WTC11 (cell line): Measurements from ENCODE around the gene RIC1. TPM values are rescaled to one million over a fixed set of nuclear protein-coding genes. Genes with fewer than 3 reads are reported as not detected.
"Not testable (repeated sequence)": the region's sequence is repeated elsewhere in the genome, so short reads cannot be mapped to it uniquely, and the experiment has no call there.

ENCODE experiments used
- ATAC-seq: fragments of 200-7000 bp; cut with Tn5 transposase; 2 replicates; pipeline ENCODE4 v1.10.0; 2021; ENCODE audit warnings: mild to moderate bottlenecking, moderate library complexity
- CTCF ChIA-PET: fragments of 300-600 bp; sonication (Branson Sonifier 250); formaldehyde crosslinking; loops from one replicate; lab custom pipeline; 2021; ENCODE audit warnings: antibody characterized with exemption; lab: Charles Lee
- POLR2A ChIA-PET: fragments of 350-600 bp; sonication (Branson Sonifier 250); formaldehyde crosslinking; loops from one replicate; lab custom pipeline; 2021; ENCODE audit warnings: antibody characterized with exemption; lab: Charles Lee
- DNase-seq: peaks from one replicate; pipeline ENCODE4 v3.0.0; 2021; ENCODE audit warnings: low spot score
- H3K27ac Mint-ChIP-seq: 2 replicates; pipeline ENCODE4 v1.8.0; 2021; ENCODE audit warnings: mixed read lengths
- H3K27me3 Mint-ChIP-seq: 2 replicates; pipeline ENCODE4 v1.8.0; 2021; ENCODE audit warnings: low read depth, mild to moderate bottlenecking, moderate library complexity, mixed read lengths
- H3K36me3 Mint-ChIP-seq: 2 replicates; pipeline ENCODE4 v1.8.0; 2021; ENCODE audit warnings: mixed read lengths
- H3K4me1 Mint-ChIP-seq: 2 replicates; pipeline ENCODE4 v1.8.0; 2022; ENCODE audit warnings: mixed read lengths
- H3K4me3 Mint-ChIP-seq: 2 replicates; pipeline ENCODE4 v1.8.0; 2021; ENCODE audit warnings: mild to moderate bottlenecking, moderate library complexity, mixed read lengths
- H3K9me3 Mint-ChIP-seq: 2 replicates; pipeline ENCODE4 v1.8.0; 2021; ENCODE audit warnings: mixed read lengths
- CBFB ChIP-seq: sonication (generic); formaldehyde crosslinking; IDR thresholded peaks from 2 replicates; pipeline ENCODE4 v1.8.1; 2022; ENCODE audit warnings: mild to moderate bottlenecking, low read depth, missing genetic modification reagents
- E2F1 ChIP-seq: sonication (generic); formaldehyde crosslinking; IDR thresholded peaks from 2 replicates; pipeline ENCODE4 v1.8.0; 2022; ENCODE audit warnings: mild to moderate bottlenecking, missing genetic modification reagents
- FOXJ3 ChIP-seq: sonication (generic); formaldehyde crosslinking; IDR thresholded peaks from 2 replicates; pipeline ENCODE4 v1.9.0; 2021; ENCODE audit warnings: missing genetic modification reagents, mild to moderate bottlenecking, borderline replicate concordance
- GTF2I ChIP-seq: fragments of 250-450 bp; sonication (Bioruptor Pico); conservative IDR thresholded peaks from 2 replicates; pipeline ENCODE4 v1.4.0; 2021; ENCODE audit warnings: mild to moderate bottlenecking
- NR2C2 ChIP-seq: sonication (generic); formaldehyde crosslinking; IDR thresholded peaks from 2 replicates; pipeline ENCODE4 v1.8.0; 2022; ENCODE audit warnings: mild to moderate bottlenecking, missing genetic modification reagents
- OVOL2 ChIP-seq: fragments of 250-450 bp; sonication (Bioruptor Pico); IDR thresholded peaks from 2 replicates; pipeline ENCODE4 v1.9.0; 2021; ENCODE audit warnings: mild to moderate bottlenecking, borderline replicate concordance
- TP53 ChIP-seq: sonication (generic); formaldehyde crosslinking; IDR thresholded peaks from 2 replicates; pipeline ENCODE4 v1.8.1; 2023; ENCODE audit warnings: mild to moderate bottlenecking, missing genetic modification reagents
- USF1 ChIP-seq: sonication (generic); formaldehyde crosslinking; IDR thresholded peaks from 2 replicates; pipeline ENCODE4 v1.8.0; 2022; ENCODE audit warnings: mild to moderate bottlenecking, missing genetic modification reagents
- ZBTB21 ChIP-seq: sonication (generic); formaldehyde crosslinking; IDR thresholded peaks from 2 replicates; pipeline ENCODE4 v1.8.1; 2023; ENCODE audit warnings: mild to moderate bottlenecking, missing genetic modification reagents, borderline replicate concordance
- ZMAT4 ChIP-seq: fragments of 250-450 bp; sonication (Bioruptor Pico); IDR thresholded peaks from 2 replicates; pipeline ENCODE4 v1.9.0; 2021; ENCODE audit warnings: mild to moderate bottlenecking
- total RNA-seq: library from RNA; stranded (reverse); gene quantifications from 3 replicates; pipeline ENCODE4 v1.2.3, GENCODE V29; 2021
- TF ChIP-seq, protein P1 (sequence below): sonication (generic); formaldehyde crosslinking; IDR thresholded peaks from 2 replicates; pipeline ENCODE4 v1.8.1; 2022; ENCODE audit warnings: low read depth, mild to moderate bottlenecking, moderate library complexity, missing genetic modification reagents, borderline replicate concordance
- TF ChIP-seq, protein P2 (sequence below): sonication (generic); formaldehyde crosslinking; IDR thresholded peaks from 2 replicates; pipeline ENCODE4 v1.8.1; 2023; ENCODE audit warnings: mild to moderate bottlenecking, moderate library complexity, missing genetic modification reagents
- TF ChIP-seq, protein P3 (sequence below): fragments of 250-450 bp; sonication (Bioruptor Pico); conservative IDR thresholded peaks from 2 replicates; pipeline ENCODE4 v1.9.0; 2021; ENCODE audit warnings: mild to moderate bottlenecking

RIC1 gene
- total RNA-seq, 1 experiment from 2014 or later: 18.9 TPM

- TF ChIP-seq, protein P1, sequence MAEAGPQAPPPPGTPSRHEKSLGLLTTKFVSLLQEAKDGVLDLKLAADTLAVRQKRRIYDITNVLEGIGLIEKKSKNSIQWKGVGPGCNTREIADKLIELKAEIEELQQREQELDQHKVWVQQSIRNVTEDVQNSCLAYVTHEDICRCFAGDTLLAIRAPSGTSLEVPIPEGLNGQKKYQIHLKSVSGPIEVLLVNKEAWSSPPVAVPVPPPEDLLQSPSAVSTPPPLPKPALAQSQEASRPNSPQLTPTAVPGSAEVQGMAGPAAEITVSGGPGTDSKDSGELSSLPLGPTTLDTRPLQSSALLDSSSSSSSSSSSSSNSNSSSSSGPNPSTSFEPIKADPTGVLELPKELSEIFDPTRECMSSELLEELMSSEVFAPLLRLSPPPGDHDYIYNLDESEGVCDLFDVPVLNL (CRISPR knock-in tag): no peak
- no peak for TF ChIP-seq FOXJ3 (CRISPR knock-in tag)
- TF ChIP-seq ZBTB21 (CRISPR knock-in tag): no peak
- TF ChIP-seq, protein P2, sequence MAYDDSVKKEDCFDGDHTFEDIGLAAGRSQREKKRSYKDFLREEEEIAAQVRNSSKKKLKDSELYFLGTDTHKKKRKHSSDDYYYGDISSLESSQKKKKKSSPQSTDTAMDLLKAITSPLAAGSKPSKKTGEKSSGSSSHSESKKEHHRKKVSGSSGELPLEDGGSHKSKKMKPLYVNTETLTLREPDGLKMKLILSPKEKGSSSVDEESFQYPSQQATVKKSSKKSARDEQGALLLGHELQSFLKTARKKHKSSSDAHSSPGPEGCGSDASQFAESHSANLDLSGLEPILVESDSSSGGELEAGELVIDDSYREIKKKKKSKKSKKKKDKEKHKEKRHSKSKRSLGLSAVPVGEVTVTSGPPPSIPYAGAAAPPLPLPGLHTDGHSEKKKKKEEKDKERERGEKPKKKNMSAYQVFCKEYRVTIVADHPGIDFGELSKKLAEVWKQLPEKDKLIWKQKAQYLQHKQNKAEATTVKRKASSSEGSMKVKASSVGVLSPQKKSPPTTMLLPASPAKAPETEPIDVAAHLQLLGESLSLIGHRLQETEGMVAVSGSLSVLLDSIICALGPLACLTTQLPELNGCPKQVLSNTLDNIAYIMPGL (CRISPR knock-in tag): no peak
Observed at GRCh38 chr9:5624655-5625054, 4.3 kb upstream of the RIC1 start (continued).

DNA sequence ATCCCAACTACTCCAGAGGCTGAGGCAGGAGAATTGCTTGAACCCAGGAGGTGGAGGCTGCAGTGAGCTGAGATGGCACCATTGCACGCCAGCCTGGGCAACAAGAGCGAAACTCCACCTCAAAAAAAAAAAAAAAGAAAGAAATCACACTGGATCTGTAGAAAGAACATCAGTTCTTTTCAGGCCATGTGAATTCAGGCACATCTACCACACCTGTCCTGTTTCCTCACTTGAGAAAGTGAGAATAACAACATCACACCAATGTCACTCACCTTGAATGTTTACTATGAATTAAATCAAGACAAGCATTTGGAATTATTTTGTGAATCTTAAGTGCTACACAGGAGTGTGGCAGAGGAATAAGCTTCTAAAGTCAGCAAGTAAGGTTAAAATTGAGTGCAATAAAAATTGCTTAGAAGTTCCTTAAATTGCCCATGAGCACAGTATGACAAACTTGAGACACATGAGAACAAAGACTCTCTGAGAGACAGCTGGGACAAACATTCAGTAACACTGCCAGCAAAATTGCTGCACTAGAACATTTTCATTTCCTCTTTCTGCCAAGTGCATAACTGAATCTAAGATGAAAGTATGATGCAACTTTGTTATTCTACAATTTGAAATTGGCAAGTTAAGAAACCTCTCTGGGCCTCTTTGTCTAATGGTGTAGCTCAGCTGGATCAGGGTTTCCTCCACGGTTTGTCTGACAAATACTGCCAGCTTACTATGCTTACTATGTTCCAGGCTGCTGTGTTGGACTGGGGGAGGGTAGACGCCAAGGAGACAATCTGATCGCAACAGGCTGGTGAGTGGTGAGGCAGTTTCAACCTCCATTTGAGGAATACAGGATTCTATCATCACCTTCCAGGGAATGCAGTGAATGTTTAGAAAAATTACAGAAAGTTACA is 1.9 kb upstream of the RIC1 start:
- POLR2A ChIA-PET: interaction anchor here (0.6 kb wide), 1 partner anchor 884 kb away, joined by 3 read pairs; no protein-coding TSS in a partner anchor
- no peaks in the 10 kb centered on the region for H3K9me3 Mint-ChIP-seq
- peaks cover 27% of the 10 kb centered on the region for H3K4me1 Mint-ChIP-seq
- ATAC-seq (no peak), DNase-seq (no peak)
- H3K27ac Mint-ChIP-seq: peak overlapping the region; percentile 41; the same call in 1 of the 2 replicates
- no peaks in the 10 kb centered on the region for H3K27me3 Mint-ChIP-seq
- no peak for TF ChIP-seq ZMAT4
- TF ChIP-seq, all 79 proteins: peak for 0
- CTCF ChIA-PET: interaction anchor here (2.0 to 2.2 kb wide), 2 partner anchors 26 to 177 kb away, joined by 6 to 7 read pairs; partner anchors contain the start of gene CD274
- Mint-ChIP-seq H3K36me3 (no peaks in the 10 kb centered on the region), H3K4me3 (peak overlapping the region; percentile 82; the same call in 1 of the 2 replicates)

GRCh38 chr9:5627686-5628085 is 1.2 kb upstream of the RIC1 start:
- Mint-ChIP-seq H3K4me1 (peaks cover 31% of the 10 kb centered on the region), H3K4me3 (peak overlapping the region; percentile 82)
- H3K36me3 Mint-ChIP-seq, DNase-seq, H3K27me3 Mint-ChIP-seq, ATAC-seq, POLR2A ChIA-PET, H3K9me3 Mint-ChIP-seq, H3K27ac Mint-ChIP-seq: not testable (repeated sequence)
- CTCF ChIA-PET: interaction anchor here (1.6 to 2.2 kb wide), 3 partner anchors 27 to 185 kb away, joined by 4 to 7 read pairs (median 6); partner anchors contain the start of gene CD274

- Mint-ChIP-seq H3K4me3 (peak overlapping the region; percentile 82), H3K27me3 (no peaks in the 10 kb centered on the region), H3K36me3 (no peaks in the 10 kb centered on the region), H3K4me1 (peaks cover 33% of the 10 kb centered on the region), H3K9me3 (no peaks in the 10 kb centered on the region), H3K27ac (peak overlapping the region; percentile 95)
- ChIA-PET CTCF (interaction anchor here (0.6 to 2.2 kb wide), 7 partner anchors 20 to 483 kb away, joined by 3 to 7 read pairs (median 4); partner anchors contain the start of gene CD274), POLR2A (interaction anchor here (0.9 kb wide), 3 partner anchors 9 to 177 kb away, joined by 3 read pairs; partner anchors contain the start of gene CD274)
- TF ChIP-seq TP53 (CRISPR knock-in tag) (no peak), NR2C2 (CRISPR knock-in tag) (no peak), ZMAT4 (no peak), OVOL2 (CRISPR knock-in tag) (no peak), E2F1 (CRISPR knock-in tag) (no peak), GTF2I (CRISPR knock-in tag) (no peak), USF1 (CRISPR knock-in tag) (no peak), CBFB (CRISPR knock-in tag) (no peak)
- TF ChIP-seq, protein P3, sequence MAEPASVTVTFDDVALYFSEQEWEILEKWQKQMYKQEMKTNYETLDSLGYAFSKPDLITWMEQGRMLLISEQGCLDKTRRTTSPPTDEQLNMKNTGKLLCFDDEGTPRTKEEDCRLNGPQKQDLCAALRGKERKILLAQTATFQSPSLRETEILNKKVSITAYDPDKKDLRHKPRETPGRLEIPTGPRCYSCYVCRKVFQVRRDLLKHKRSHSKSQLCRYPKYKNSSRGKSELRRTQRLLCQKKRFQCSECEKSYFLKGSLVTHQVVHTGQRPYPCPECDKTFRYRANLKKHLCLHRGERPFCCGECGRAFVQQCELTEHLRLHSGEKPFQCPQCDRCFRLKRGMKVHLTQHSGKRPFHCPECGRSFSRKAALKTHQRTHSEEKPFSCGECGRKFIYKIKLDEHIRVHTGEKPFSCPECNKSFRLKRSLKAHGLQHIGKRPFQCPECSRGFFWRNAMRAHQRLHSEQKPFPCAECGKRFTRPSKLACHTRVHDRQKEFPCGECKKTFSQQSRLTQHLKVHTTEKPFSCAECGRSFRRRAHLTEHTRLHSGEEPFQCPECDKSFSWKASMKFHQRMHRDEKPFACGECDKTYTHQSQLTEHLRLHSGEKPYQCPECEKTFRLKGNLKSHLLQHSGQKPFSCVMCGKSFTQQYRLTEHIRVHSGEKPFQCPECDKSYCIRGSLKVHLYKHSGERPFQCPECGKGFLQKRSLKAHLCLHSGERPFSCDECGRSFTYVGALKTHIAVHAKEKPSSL: no peak
- no peak for ATAC-seq
- no peak for DNase-seq
Observed at GRCh38 chr9:5628183-5628529, 751 bp upstream of the RIC1 start.
